ENCODE data around the gene DNAAF5. TPM values are rescaled to one million over a fixed set of nuclear protein-coding genes. Genes with fewer than 3 reads are reported as not detected.

DNAAF5 gene
- polyA plus RNA-seq, 1 of the 3 experiments (the other 2 are of a cell fraction), result 58.5 TPM

- H3K79me2 ChIP-seq (ENCODE audit: insufficient read depth), result 0 out of 2 replicates have a peak, but pooled peaks cover 8% of the 10 kb centered on the region
- H3K36me3 ChIP-seq (replicated peaks in 1 of 2; ENCODE audit: control insufficient read depth in 1 of 2, insufficient read depth in 2 of 2, low read length in 1 of 2), result peaks cover 40 to 45% of the 10 kb centered on the region in 2 experiments
- H3K9ac ChIP-seq, result peak overlapping the region; percentile 62
- WGBS (ENCODE audit: low lambda C conversion rate), result 15% methylated on average over 50 of the region's 65 CpGs
- no peaks in the 10 kb centered on the region for H3K27me3 ChIP-seq (ENCODE audit: insufficient read depth)
- H3K27ac ChIP-seq (ENCODE audit: low read depth in 2 of 2, low read length in 1 of 2), result peak overlapping the region; percentile 90 to 98
- H3K4me2 ChIP-seq, result peak overlapping the region; percentile 90
- DNase-seq, result peak; percentile 98
- ChIA-PET POLR2A (interaction anchor here (0.6 to 2.6 kb wide), 20 partner anchors 11 to 576 kb away, joined by 3 to 25 read pairs (median 4); partner anchors contain the start of genes FAM20C, GET4 and PRKAR1B), CTCF (interaction anchor here (0.7 to 5.8 kb wide), 13 partner anchors 11 to 446 kb away, joined by 3 to 42 read pairs (median 5); partner anchors contain the start of gene PRKAR1B)
- H2AFZ ChIP-seq (ENCODE audit: low read depth), result peak overlapping the region; percentile 73
- H3K4me1 ChIP-seq (ENCODE audit: control insufficient read depth in 1 of 2, insufficient read depth in 2 of 2, low read depth in 1 of 2, low read length in 1 of 2), result peaks cover 21 to 45% of the 10 kb centered on the region in 2 experiments
- peak overlapping the region; percentile 52 to 57 for H3K4me3 ChIP-seq (ENCODE audit: low read depth in 2 of 2, low read length in 1 of 2)
- no peaks in the 10 kb centered on the region for H4K20me1 ChIP-seq (ENCODE audit: insufficient read depth)
- no peaks in the 10 kb centered on the region for H3K9me2 ChIP-seq
- no peaks in the 10 kb centered on the region for H3K9me3 ChIP-seq
- peaks cover 41% of the 10 kb centered on the region for H3F3A ChIP-seq (replicated peaks; ENCODE audit: insufficient read depth)
- TF ChIP-seq SMC3 (IDR thresholded peaks at IDR 0.05; ENCODE audit: low read depth, low read length) (no peak), EZH2phosphoT487 (IDR thresholded peaks at IDR 0.05; ENCODE audit: borderline replicate concordance, low read depth) (no peak), FOSL2 (IDR thresholded peaks at IDR 0.05; ENCODE audit: borderline replicate concordance, low read depth) (no peak), TAF1 (IDR thresholded peaks at IDR 0.05; ENCODE audit: borderline replicate concordance, low read depth, low read length) (peak; percentile 43; the same call in 1 of the 2 replicates), TEAD4 (IDR thresholded peaks at IDR 0.05; ENCODE audit: borderline replicate concordance, insufficient read depth) (no peak), ELF1 (IDR thresholded peaks at IDR 0.05) (peak; percentile 97), TCF12 (IDR thresholded peaks at IDR 0.05) (no peak), CHD2 (IDR thresholded peaks at IDR 0.05; ENCODE audit: low read length, partially characterized antibody) (peak; percentile 83), MAX (IDR thresholded peaks at IDR 0.05; ENCODE audit: low read depth) (peak; percentile 100), YY1 (IDR thresholded peaks at IDR 0.05; ENCODE audit: low read depth) (0 out of 2 replicates have a peak, but pooled peaks have one; percentile 36), GABPA (IDR thresholded peaks at IDR 0.05; ENCODE audit: low read depth) (peak; percentile 88), USF2 (IDR thresholded peaks at IDR 0.05; ENCODE audit: borderline replicate concordance, low read depth, low read length) (peak; percentile 98), RAD21 (IDR thresholded peaks at IDR 0.05; ENCODE audit: low read length) (no peak), RFX5 (IDR thresholded peaks at IDR 0.05; ENCODE audit: low read length) (no peak), MXI1 (IDR thresholded peaks at IDR 0.05; ENCODE audit: low read depth, low read length) (peak; percentile 99), MEF2A (IDR thresholded peaks at IDR 0.05; ENCODE audit: borderline replicate concordance, low read depth) (no peak), FOXM1 (IDR thresholded peaks at IDR 0.05; ENCODE audit: low read depth) (no peak), USF1 (IDR thresholded peaks at IDR 0.05; ENCODE audit: borderline replicate concordance, low read depth) (peak; percentile 93), POLR2AphosphoS5 (IDR thresholded peaks at IDR 0.05; ENCODE audit: low read depth, low read length) (peak; percentile 82), PBX3 (IDR thresholded peaks at IDR 0.05) (peak; percentile 35; the same call in 1 of the 2 replicates), EP300 (IDR thresholded peaks at IDR 0.05; ENCODE audit: borderline replicate concordance in 1 of 2, low read depth in 1 of 2, low read length in 1 of 2) (no peak; a peak in 1 of 4 replicates), IRF3 (IDR thresholded peaks at IDR 0.05; ENCODE audit: low read depth, low read length) (0 out of 2 replicates have a peak, but pooled peaks have one; percentile 4)
- TF ChIP-seq, protein P1, sequence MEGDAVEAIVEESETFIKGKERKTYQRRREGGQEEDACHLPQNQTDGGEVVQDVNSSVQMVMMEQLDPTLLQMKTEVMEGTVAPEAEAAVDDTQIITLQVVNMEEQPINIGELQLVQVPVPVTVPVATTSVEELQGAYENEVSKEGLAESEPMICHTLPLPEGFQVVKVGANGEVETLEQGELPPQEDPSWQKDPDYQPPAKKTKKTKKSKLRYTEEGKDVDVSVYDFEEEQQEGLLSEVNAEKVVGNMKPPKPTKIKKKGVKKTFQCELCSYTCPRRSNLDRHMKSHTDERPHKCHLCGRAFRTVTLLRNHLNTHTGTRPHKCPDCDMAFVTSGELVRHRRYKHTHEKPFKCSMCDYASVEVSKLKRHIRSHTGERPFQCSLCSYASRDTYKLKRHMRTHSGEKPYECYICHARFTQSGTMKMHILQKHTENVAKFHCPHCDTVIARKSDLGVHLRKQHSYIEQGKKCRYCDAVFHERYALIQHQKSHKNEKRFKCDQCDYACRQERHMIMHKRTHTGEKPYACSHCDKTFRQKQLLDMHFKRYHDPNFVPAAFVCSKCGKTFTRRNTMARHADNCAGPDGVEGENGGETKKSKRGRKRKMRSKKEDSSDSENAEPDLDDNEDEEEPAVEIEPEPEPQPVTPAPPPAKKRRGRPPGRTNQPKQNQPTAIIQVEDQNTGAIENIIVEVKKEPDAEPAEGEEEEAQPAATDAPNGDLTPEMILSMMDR (IDR thresholded peaks at IDR 0.05), result peak; percentile 17; the same call in 1 of the 2 replicates
- TF ChIP-seq, protein P2, sequence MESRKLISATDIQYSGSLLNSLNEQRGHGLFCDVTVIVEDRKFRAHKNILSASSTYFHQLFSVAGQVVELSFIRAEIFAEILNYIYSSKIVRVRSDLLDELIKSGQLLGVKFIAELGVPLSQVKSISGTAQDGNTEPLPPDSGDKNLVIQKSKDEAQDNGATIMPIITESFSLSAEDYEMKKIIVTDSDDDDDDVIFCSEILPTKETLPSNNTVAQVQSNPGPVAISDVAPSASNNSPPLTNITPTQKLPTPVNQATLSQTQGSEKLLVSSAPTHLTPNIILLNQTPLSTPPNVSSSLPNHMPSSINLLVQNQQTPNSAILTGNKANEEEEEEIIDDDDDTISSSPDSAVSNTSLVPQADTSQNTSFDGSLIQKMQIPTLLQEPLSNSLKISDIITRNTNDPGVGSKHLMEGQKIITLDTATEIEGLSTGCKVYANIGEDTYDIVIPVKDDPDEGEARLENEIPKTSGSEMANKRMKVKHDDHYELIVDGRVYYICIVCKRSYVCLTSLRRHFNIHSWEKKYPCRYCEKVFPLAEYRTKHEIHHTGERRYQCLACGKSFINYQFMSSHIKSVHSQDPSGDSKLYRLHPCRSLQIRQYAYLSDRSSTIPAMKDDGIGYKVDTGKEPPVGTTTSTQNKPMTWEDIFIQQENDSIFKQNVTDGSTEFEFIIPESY (IDR thresholded peaks at IDR 0.05; ENCODE audit: borderline replicate concordance, low read depth), result peak; percentile 89; the same call in 1 of the 2 replicates
Measured at GRCh38 chr7:767941-768731, 41.6 kb downstream of the DNAAF5 start.
